Memory B cell (primary cell): ENCODE results near the gene GCC2.
"Not testable (repeated sequence)": the region's sequence is repeated elsewhere in the genome, so short reads cannot be mapped to it uniquely, and the experiment has no call there.

Source experiments
- ATAC-seq: fragments of 150-1000 bp; cut with Tn5 transposase; 2 replicates; pipeline ENCODE4 v1.10.0; 2021; ENCODE audit warnings: low read depth, mild to moderate bottlenecking, moderate library complexity
- DNase-seq, 2 donors: peaks; one replicate each; pipeline ENCODE4 v3.0.0; 2022; ENCODE audit warnings: low spot score in 2 of 2
- H3K27ac Mint-ChIP-seq: one replicate; pipeline ENCODE4 v1.8.0; 2022; ENCODE audit warnings: mild to moderate bottlenecking, moderate library complexity, mixed read lengths
- H3K27me3 Mint-ChIP-seq: one replicate; pipeline ENCODE4 v1.8.0; 2022; ENCODE audit warnings: mixed read lengths
- H3K36me3 Mint-ChIP-seq: one replicate; pipeline ENCODE4 v1.8.0; 2022; ENCODE audit warnings: mild to moderate bottlenecking, mixed read lengths
- H3K4me1 Mint-ChIP-seq: one replicate; pipeline ENCODE4 v1.8.0; 2022; ENCODE audit warnings: mixed read lengths
- H3K4me3 Mint-ChIP-seq: one replicate; pipeline ENCODE4 v1.8.0; 2022; ENCODE audit warnings: mild to moderate bottlenecking, moderate library complexity, mixed read lengths
- H3K9me3 Mint-ChIP-seq: one replicate; pipeline ENCODE4 v1.8.0; 2022; ENCODE audit warnings: mixed read lengths

The GCC2 gene

GRCh38 chr2:108417254-108417653 is 31.8 kb upstream of the GCC2 start:
- Mint-ChIP-seq H3K9me3 (no peaks in the 10 kb centered on the region), H3K27me3 (peaks cover 1% of the 10 kb centered on the region), H3K4me1 (no peaks in the 10 kb centered on the region), H3K4me3 (no peak overlapping the region), H3K36me3 (no peaks in the 10 kb centered on the region), H3K27ac (no peak overlapping the region)
- ATAC-seq: no peak
- no peak for DNase-seq

GRCh38 chr2:108418416-108418815 is 30.6 kb upstream of the GCC2 start:
- Mint-ChIP-seq H3K27ac (no peak overlapping the region), H3K9me3 (no peaks in the 10 kb centered on the region), H3K36me3 (peaks cover 2% of the 10 kb centered on the region), H3K27me3 (peaks cover 8% of the 10 kb centered on the region), H3K4me3 (no peak overlapping the region), H3K4me1 (no peaks in the 10 kb centered on the region)
- no peak for ATAC-seq
- DNase-seq: no peak

GRCh38 chr2:108423067-108423466 is 25.9 kb upstream of the GCC2 start:
- no peak overlapping the region for H3K27ac Mint-ChIP-seq
- H3K36me3 Mint-ChIP-seq: peaks cover 2% of the 10 kb centered on the region
- no peak overlapping the region for H3K4me3 Mint-ChIP-seq
- H3K9me3 Mint-ChIP-seq: no peaks in the 10 kb centered on the region
- H3K4me1 Mint-ChIP-seq: no peaks in the 10 kb centered on the region
- peaks cover 16% of the 10 kb centered on the region for H3K27me3 Mint-ChIP-seq
- no peak for DNase-seq
- ATAC-seq: no peak

DNA sequence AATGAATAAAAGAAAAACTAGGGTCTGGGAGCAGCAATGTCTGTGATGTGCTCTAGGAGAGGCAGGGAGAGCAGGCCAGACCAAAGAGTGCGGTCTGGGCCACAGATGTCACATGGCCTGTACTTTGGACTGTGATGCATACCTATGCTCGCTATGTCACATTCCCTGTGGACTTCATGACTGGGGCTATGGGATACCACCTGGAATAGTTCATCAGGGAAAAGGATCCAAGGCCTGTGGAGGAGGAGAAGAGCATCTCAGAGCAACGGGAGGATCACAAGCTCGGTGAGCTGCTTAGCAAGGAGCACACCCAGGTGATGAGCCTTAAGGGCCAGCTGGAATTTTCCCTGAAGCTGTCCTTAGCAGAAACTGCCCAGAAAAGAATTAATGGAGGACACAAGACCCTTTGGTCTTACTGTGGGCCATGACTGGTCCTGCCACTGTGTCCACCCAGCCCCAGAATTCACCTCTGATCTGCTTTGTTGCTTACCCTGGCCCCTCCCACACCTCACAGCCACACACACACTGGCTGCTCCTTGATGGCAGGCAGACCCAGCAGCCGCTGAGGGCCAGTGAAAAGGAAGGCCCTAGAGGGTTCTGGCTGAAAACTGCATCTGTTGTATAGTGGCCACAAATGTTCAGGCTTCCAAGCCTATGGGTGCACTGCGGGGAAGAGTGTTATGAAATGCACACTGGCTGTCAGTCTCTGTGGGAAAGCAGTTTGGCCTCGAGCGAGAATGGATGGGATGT is 25.3 kb upstream of the GCC2 start:
- peaks cover 16% of the 10 kb centered on the region for H3K27me3 Mint-ChIP-seq
- DNase-seq: no peak
- no peak for ATAC-seq
- H3K4me3 Mint-ChIP-seq: no peak overlapping the region
- H3K27ac Mint-ChIP-seq: no peak overlapping the region
- H3K36me3 Mint-ChIP-seq: peaks cover 2% of the 10 kb centered on the region
- H3K4me1 Mint-ChIP-seq: no peaks in the 10 kb centered on the region
- no peaks in the 10 kb centered on the region for H3K9me3 Mint-ChIP-seq

GRCh38 chr2:108428286-108429009 is 20.6 kb upstream of the GCC2 start:
- peaks cover 9% of the 10 kb centered on the region for H3K27me3 Mint-ChIP-seq
- no peak for DNase-seq
- H3K4me1 Mint-ChIP-seq: no peaks in the 10 kb centered on the region
- no peak overlapping the region for H3K4me3 Mint-ChIP-seq
- peaks cover under 1% of the 10 kb centered on the region for H3K9me3 Mint-ChIP-seq
- ATAC-seq: no peak
- H3K36me3 Mint-ChIP-seq: peaks cover 3% of the 10 kb centered on the region
- no peak overlapping the region for H3K27ac Mint-ChIP-seq

DNA sequence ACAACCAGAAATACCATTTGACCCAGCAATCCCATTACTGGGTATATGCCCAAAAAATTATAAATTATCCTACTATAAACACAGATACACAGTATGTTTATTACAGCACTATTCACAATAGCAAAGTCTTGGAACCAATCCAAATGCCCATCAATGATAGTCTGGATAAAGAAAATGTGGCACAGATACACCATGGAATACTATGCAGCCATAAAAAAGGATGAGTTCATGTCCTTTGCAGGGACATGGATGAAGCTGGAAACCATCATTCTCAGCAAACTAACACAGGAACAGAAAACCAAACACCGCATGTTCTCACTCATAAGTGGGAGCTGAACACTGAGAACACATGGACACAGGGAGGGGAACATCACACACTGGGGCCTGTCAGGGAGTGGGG is 13.4 kb upstream of the GCC2 start:
- H3K9me3 Mint-ChIP-seq, H3K27ac Mint-ChIP-seq, H3K27me3 Mint-ChIP-seq, H3K36me3 Mint-ChIP-seq, DNase-seq, ATAC-seq, H3K4me1 Mint-ChIP-seq, H3K4me3 Mint-ChIP-seq: not testable (repeated sequence)

- H3K4me3 Mint-ChIP-seq: no peak overlapping the region
- H3K9me3 Mint-ChIP-seq: peaks cover 2% of the 10 kb centered on the region
- no peaks in the 10 kb centered on the region for H3K27me3 Mint-ChIP-seq
- no peak overlapping the region for H3K27ac Mint-ChIP-seq
- ATAC-seq (no peak), DNase-seq (no peak)
- H3K4me1 Mint-ChIP-seq: peaks cover 5% of the 10 kb centered on the region
- H3K36me3 Mint-ChIP-seq: no peaks in the 10 kb centered on the region
Measured at GRCh38 chr2:108436976-108437375, 12.0 kb upstream of the GCC2 start.

GRCh38 chr2:108441712-108442111 is 7.3 kb upstream of the GCC2 start:
- no peak overlapping the region for H3K27ac Mint-ChIP-seq
- no peak for DNase-seq
- no peaks in the 10 kb centered on the region for H3K9me3 Mint-ChIP-seq
- no peak for ATAC-seq
- no peaks in the 10 kb centered on the region for H3K36me3 Mint-ChIP-seq
- H3K4me1 Mint-ChIP-seq: no peaks in the 10 kb centered on the region
- H3K27me3 Mint-ChIP-seq: no peaks in the 10 kb centered on the region
- no peak overlapping the region for H3K4me3 Mint-ChIP-seq

- H3K27ac Mint-ChIP-seq: no peak overlapping the region
- no peak overlapping the region for H3K4me3 Mint-ChIP-seq
- no peak for DNase-seq
- H3K36me3 Mint-ChIP-seq: no peaks in the 10 kb centered on the region
- no peak for ATAC-seq
- peaks cover 15% of the 10 kb centered on the region for H3K4me1 Mint-ChIP-seq
- no peaks in the 10 kb centered on the region for H3K27me3 Mint-ChIP-seq
- H3K9me3 Mint-ChIP-seq: no peaks in the 10 kb centered on the region
Measured at GRCh38 chr2:108444941-108445840, 3.8 kb upstream of the GCC2 start.

GRCh38 chr2:108446703-108447102 is 2.3 kb upstream of the GCC2 start:
- H3K9me3 Mint-ChIP-seq: no peaks in the 10 kb centered on the region
- DNase-seq: no peak
- H3K4me1 Mint-ChIP-seq: peaks cover 17% of the 10 kb centered on the region
- no peak for ATAC-seq
- no peak overlapping the region for H3K27ac Mint-ChIP-seq
- no peaks in the 10 kb centered on the region for H3K36me3 Mint-ChIP-seq
- no peaks in the 10 kb centered on the region for H3K27me3 Mint-ChIP-seq
- H3K4me3 Mint-ChIP-seq: no peak overlapping the region

GRCh38 chr2:108447947-108448677 is 894 bp upstream of the GCC2 start:
- Mint-ChIP-seq H3K27ac (peak overlapping the region; percentile 95), H3K4me3 (peak overlapping the region; percentile 97), H3K27me3 (no peaks in the 10 kb centered on the region), H3K36me3 (peaks cover 7% of the 10 kb centered on the region), H3K4me1 (peaks cover 23% of the 10 kb centered on the region), H3K9me3 (no peaks in the 10 kb centered on the region)
- ATAC-seq (no peak), DNase-seq (no peak)

GRCh38 chr2:108449410-108450130 is 564 bp downstream of the GCC2 start:
- H3K4me1 Mint-ChIP-seq: peaks cover 23% of the 10 kb centered on the region
- H3K27me3 Mint-ChIP-seq: no peaks in the 10 kb centered on the region
- H3K4me3 Mint-ChIP-seq: peak overlapping the region; percentile 97
- peak in 1 of 2 donors; percentile 14 for DNase-seq
- H3K9me3 Mint-ChIP-seq: no peaks in the 10 kb centered on the region
- peak; percentile 46 for ATAC-seq
- H3K36me3 Mint-ChIP-seq: peaks cover 12% of the 10 kb centered on the region
- H3K27ac Mint-ChIP-seq: peak overlapping the region; percentile 95

DNA sequence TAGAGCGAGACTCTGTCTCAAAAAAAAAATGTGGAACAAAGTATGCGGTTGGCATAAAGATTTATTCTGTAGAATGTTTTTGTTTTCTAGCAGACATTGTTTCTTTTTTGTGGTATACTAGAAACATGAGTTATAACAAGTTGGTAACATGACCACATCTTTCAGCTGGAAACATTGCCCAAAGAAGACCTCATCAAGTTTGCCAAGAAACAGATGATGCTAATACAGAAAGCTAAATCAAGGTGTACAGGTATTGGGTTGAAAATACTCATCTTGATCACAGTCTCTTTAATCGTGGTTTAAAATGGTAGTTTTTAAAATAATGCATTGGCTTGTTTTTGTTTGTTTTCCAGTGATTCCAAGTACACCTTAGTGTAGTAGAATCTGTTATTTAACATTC is 1.9 kb downstream of the GCC2 start:
- Mint-ChIP-seq H3K9me3 (no peaks in the 10 kb centered on the region), H3K27me3 (no peaks in the 10 kb centered on the region), H3K27ac (peak overlapping the region; percentile 35), H3K36me3 (peaks cover 22% of the 10 kb centered on the region), H3K4me3 (no peak overlapping the region), H3K4me1 (peaks cover 23% of the 10 kb centered on the region)
- DNase-seq (no peak), ATAC-seq (no peak)
